Rectal smooth muscle tissue (tissue), 1 donor: ENCODE data around the gene RYK.

Experiments used
- H3K27ac ChIP-seq: one replicate; pipeline ENCODE4 v1.7.0; 2013; ENCODE audit warnings: low read depth, low read length, inconsistent platforms
- H3K27me3 ChIP-seq: one replicate; pipeline ENCODE4 v1.7.0; 2013; ENCODE audit warnings: low read length; ENCODE audit not compliant: control insufficient read depth, insufficient read depth
- H3K36me3 ChIP-seq: one replicate; pipeline ENCODE4 v1.7.0; 2013; ENCODE audit warnings: low read length; ENCODE audit not compliant: control insufficient read depth, insufficient read depth
- H3K4me1 ChIP-seq: one replicate; pipeline ENCODE4 v1.7.0; 2013; ENCODE audit warnings: low read length; ENCODE audit not compliant: control insufficient read depth, insufficient read depth
- H3K4me3 ChIP-seq: one replicate; pipeline ENCODE4 v1.7.0; 2013; ENCODE audit warnings: low read length
- H3K9ac ChIP-seq: one replicate; pipeline ENCODE4 v1.7.0; 2013; ENCODE audit warnings: low read length

The RYK gene

DNA sequence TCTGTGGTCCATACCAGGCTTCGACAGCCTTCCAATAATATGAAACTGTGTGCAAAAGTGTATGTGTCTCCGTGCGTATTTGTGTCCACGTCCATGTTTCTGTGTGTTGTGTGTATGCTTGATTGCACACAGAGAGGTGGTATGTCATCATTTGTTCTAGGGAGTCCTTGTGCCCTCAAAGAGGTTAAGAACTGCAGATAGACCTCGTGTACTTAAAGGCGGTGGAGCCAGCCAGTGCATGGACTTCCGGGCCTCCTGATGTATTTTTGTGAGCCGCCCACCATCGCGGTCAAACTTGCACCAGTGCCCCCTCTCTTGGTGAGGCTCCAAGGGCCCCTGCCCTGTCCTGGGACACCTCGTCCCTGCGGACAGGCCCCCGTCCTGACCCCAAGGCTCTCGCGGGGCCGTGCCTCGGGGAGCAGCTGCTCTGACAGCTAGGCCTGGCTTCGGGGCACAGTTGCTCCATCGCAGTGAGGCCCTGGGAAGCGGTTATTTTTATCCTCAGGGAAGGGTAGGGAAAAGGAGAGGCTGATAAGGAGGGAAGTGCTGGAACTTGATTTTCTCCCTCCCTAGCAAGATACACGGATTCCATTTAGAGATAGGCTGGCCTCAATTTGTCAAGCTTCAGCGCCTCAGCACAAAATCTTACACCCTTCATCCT is 1.2 kb upstream of the RYK start:
- H3K4me3 ChIP-seq = no peak overlapping the region
- H3K9ac ChIP-seq = no peak overlapping the region
- no peak overlapping the region for H3K27ac ChIP-seq
- no peaks in the 10 kb centered on the region for H3K27me3 ChIP-seq
- H3K36me3 ChIP-seq = no peaks in the 10 kb centered on the region
- peaks cover 9% of the 10 kb centered on the region for H3K4me1 ChIP-seq

DNA sequence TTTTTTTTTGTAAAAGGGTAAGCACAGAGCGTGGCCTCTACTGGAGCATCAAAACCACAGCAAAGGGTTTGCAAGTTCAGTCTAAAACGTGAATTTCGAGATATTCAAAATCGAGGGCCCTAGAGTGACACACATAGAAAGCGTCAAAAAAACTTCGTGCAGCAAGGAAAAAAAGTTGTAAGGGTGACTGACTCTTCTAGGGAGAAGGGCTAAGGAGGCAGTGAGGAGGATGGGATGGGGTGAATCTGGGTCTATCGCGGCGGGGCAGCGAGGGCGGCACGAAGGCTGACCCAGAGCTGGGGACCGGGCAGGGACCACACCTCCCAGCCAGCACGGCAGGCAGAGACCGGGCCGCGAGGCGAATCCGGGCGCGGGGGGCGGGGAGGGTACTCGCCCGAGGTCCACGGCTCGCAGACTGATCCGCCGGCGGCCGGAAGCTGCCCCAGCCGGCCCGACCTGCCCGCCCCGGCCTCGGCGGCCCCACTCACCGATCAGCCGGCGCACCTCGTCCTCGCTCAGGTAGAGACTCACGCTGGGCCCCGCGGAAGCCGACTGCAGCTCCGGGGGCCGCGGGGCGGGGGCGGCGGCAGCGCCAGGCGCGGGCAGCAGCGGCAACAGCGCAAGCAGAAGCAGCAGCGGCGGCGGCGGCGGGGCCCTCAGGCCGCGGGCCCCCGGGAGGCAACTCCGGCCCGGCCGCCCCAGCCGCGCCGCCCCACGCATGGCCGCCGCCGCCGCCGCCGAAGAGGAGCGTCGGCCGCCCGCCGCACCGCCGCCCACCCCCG is 533 bp downstream of the RYK start:
- peak overlapping the region; percentile 28 for H3K9ac ChIP-seq
- H3K27me3 ChIP-seq = no peaks in the 10 kb centered on the region
- H3K36me3 ChIP-seq = no peaks in the 10 kb centered on the region
- H3K27ac ChIP-seq = peak overlapping the region; percentile 84
- peak overlapping the region; percentile 85 for H3K4me3 ChIP-seq
- peaks cover 9% of the 10 kb centered on the region for H3K4me1 ChIP-seq

- peaks cover 9% of the 10 kb centered on the region for H3K4me1 ChIP-seq
- no peaks in the 10 kb centered on the region for H3K27me3 ChIP-seq
- H3K27ac ChIP-seq = no peak overlapping the region
- no peaks in the 10 kb centered on the region for H3K36me3 ChIP-seq
- H3K4me3 ChIP-seq = peak overlapping the region; percentile 85
- H3K9ac ChIP-seq = no peak overlapping the region
These were observed 1.3 kb downstream of the RYK start for GRCh38 chr3:134249296-134249841.

- no peaks in the 10 kb centered on the region for H3K36me3 ChIP-seq
- peaks cover 7% of the 10 kb centered on the region for H3K4me1 ChIP-seq
- no peaks in the 10 kb centered on the region for H3K27me3 ChIP-seq
- H3K9ac ChIP-seq = no peak overlapping the region
- H3K4me3 ChIP-seq = no peak overlapping the region
- H3K27ac ChIP-seq = no peak overlapping the region
These were observed 5.7 kb downstream of the RYK start for GRCh38 chr3:134244921-134245320.

DNA sequence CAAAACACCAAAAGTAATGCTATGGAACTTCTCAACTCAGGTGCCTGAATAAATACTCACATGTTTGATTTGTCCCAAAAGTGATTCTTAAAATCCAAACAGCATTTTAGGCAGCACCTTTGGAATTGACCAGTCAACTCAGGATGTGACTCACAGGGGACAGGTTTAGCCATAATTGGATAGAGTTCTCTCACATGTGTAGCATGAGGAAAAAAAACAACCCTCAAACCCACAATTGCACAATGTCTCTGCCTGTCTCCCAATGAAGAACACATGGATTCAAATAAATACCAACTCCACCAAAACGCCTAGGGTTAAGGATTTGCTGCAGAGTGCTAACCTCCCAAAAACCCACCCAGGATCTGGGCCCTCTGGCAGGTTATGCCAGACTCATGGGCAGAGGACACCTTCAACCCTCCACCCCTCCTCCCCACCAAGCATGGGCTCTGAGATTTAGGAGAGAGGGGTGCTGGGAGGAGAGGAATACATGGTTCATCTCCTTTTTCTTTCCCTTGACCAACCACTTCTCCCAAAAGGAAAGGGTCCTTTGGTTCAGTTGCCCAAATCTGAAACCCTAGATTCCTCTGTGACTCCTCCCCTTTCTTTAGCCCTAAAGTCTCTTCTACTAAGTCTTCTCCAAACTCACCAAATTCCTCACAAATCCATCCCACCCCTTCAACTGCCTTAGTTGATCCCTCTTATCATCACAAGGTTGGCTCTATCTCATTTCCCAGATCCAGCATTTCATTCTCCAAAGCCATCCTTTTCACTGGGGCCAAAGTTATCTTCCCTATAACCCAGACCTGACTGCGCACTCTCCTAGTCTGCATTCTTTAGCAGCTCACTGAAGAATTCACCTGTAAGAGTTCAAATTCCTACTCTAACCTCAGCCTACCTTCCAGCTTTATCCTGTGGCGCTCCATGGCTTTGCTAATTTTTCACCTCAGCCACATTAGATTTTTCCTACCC is 7.7 kb downstream of the RYK start:
- H3K36me3 ChIP-seq = no peaks in the 10 kb centered on the region

DNA sequence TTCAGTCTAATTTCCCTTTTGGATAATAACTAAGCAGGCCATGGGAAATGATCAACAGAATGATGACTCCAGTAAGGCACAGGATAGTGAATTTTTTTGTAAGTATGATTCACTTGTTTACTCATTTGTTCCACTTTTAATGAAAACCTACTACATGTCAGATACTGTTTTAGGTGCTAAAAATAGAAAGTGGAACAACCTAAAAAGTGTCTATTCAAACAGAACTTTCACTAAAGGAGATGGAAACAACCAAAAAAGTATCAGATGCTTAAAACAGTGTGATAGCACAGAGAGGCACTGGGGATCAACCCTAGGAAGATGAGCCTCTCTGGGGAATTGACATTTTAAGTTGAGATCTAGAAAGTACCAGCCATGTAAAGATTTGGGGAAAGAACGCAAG is 11.1 kb downstream of the RYK start:
- Histone ChIP-seq H3K36me3 (no peaks in the 10 kb centered on the region), H3K4me1 (peaks cover 20% of the 10 kb centered on the region), H3K4me3 (no peak overlapping the region), H3K27me3 (no peaks in the 10 kb centered on the region), H3K27ac (no peak overlapping the region), H3K9ac (no peak overlapping the region)

More for the DNA sequence above, 7.7 kb downstream of the RYK start:
- Histone ChIP-seq H3K4me1 (no peaks in the 10 kb centered on the region), H3K4me3 (no peak overlapping the region), H3K27me3 (no peaks in the 10 kb centered on the region), H3K27ac (no peak overlapping the region), H3K9ac (no peak overlapping the region)

- Histone ChIP-seq H3K27ac (peak overlapping the region; percentile 37), H3K36me3 (no peaks in the 10 kb centered on the region), H3K4me1 (peaks cover 24% of the 10 kb centered on the region), H3K4me3 (no peak overlapping the region), H3K27me3 (no peaks in the 10 kb centered on the region), H3K9ac (no peak overlapping the region)
These were observed 13.1 kb downstream of the RYK start for GRCh38 chr3:134237454-134238145.

DNA sequence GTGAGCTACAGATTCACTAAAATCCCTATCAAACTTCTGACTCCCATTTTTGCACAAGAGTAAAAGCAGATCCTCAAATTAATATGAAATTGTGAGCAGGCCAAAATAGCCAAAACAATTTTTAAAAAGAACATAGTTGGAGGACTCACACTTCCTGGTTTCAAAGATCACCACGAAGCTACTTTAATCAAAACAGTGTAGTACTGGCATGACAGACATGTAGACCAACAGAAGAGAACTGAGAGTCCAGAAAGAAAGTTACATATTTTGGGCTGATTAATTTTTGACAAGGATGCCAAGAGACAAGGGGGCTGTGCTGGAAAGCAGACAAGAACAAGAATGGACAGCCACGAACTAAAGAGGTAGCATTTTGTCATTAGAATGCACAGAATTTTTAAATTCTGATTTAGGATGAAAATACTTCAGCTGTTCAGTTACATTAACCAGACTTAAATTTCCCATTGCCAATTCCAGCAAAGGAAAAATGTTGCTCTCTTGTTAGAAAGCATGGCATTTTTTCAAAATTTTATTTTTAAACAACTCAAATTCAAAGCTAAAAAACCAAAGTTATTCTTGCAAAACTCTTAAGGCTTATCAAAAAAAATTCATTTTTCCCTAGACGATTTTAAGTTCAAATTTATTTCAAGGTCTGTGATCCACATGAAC is 14.0 kb downstream of the RYK start:
- Histone ChIP-seq H3K9ac (no peak overlapping the region), H3K36me3 (no peaks in the 10 kb centered on the region), H3K4me3 (no peak overlapping the region), H3K27ac (peak overlapping the region; percentile 1), H3K4me1 (peaks cover 24% of the 10 kb centered on the region), H3K27me3 (no peaks in the 10 kb centered on the region)

DNA sequence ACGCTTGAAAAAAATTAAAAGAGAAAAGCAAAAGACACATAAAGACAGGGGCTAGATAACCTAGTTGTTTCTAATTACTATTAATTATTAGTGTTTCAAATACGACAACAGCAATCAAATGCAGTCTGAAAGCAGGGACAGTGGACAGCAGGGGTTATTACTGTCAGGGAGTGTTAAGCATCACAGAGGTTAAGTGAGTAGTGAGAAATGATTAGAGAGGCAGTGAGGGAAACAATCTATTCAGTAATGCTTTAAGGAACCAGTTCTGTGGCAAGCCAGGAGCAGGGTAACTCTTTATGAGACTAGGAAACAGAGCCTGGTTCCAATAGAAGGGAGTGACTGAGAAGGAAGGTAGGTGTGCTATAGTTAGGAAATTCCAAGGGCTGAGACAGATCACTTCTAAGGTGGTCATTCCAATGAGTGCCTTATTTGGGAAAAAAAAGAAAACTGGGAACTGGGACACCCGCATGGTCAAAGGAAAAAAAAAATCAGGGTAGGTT is 15.0 kb downstream of the RYK start:
- Histone ChIP-seq H3K4me3 (no peak overlapping the region), H3K27ac (peak overlapping the region; percentile 1), H3K4me1 (peaks cover 24% of the 10 kb centered on the region), H3K36me3 (no peaks in the 10 kb centered on the region), H3K9ac (no peak overlapping the region), H3K27me3 (no peaks in the 10 kb centered on the region)

GRCh38 chr3:134232951-134233350 is 17.7 kb downstream of the RYK start:
- H3K4me3 ChIP-seq = no peak overlapping the region
- H3K4me1 ChIP-seq = peaks cover 24% of the 10 kb centered on the region
- no peaks in the 10 kb centered on the region for H3K36me3 ChIP-seq
- no peak overlapping the region for H3K9ac ChIP-seq
- H3K27ac ChIP-seq = no peak overlapping the region
- no peaks in the 10 kb centered on the region for H3K27me3 ChIP-seq

- H3K4me1 ChIP-seq = peaks cover 20% of the 10 kb centered on the region
- no peak overlapping the region for H3K9ac ChIP-seq
- no peak overlapping the region for H3K4me3 ChIP-seq
- H3K27me3 ChIP-seq = no peaks in the 10 kb centered on the region
- H3K36me3 ChIP-seq = no peaks in the 10 kb centered on the region
- H3K27ac ChIP-seq = no peak overlapping the region
These were observed 18.5 kb downstream of the RYK start for GRCh38 chr3:134232151-134232550.
